ENCODE measurements around the gene OR10G3.
"Not testable (repeated sequence)": the region's sequence is repeated elsewhere in the genome, so short reads cannot be mapped to it uniquely, and the experiment has no call there.

The OR10G3 gene

DNA sequence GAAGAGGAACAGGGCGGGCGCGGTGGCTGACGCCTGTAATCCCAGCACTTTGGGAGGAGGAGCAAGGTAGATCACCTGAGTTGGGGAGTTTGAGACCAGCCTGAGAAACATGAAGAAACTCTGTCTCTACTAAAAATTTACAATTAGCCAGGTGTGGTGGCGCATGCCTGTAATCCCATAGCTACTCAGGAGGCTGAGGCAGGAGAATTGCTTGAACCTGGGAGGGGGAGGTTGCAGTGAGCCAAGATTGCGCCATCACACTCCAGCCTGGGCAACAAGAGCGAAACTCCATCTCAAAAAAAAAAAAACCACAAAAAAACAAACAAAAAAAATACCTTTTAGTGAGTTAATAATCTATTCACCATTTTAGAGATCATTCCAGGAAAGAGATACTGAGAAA is 35.3 kb downstream of the OR10G3 start:
- not testable (repeated sequence) for H3K4me2 ChIP-seq (ENCODE audit: low read length); H3K9me3 ChIP-seq (ENCODE audit: insufficient read depth, low read depth, low read length); H2BK5ac ChIP-seq (ENCODE audit: low read depth, low read length, poor library complexity); H3K23ac ChIP-seq (ENCODE audit: low read length); H3K79me2 ChIP-seq (ENCODE audit: control insufficient read depth, insufficient read depth, low read length, poor library complexity); H2AFZ ChIP-seq (ENCODE audit: insufficient read depth, low read length, poor library complexity); H3K18ac ChIP-seq (ENCODE audit: low read length); H3K4me1 ChIP-seq (ENCODE audit: control insufficient read depth in 1 of 2, insufficient read depth in 2 of 2, low read length in 2 of 2); H4K12ac ChIP-seq (ENCODE audit: low read depth, low read length); H3K9ac ChIP-seq (ENCODE audit: low read length); H3K79me1 ChIP-seq (ENCODE audit: low read length); H3K27ac ChIP-seq (ENCODE audit: low read depth, low read length); H3K36me3 ChIP-seq (ENCODE audit: control insufficient read depth in 1 of 2, insufficient read depth in 2 of 2, low read length in 2 of 2); H4K91ac ChIP-seq (ENCODE audit: low read depth, low read length); H3K4me3 ChIP-seq (ENCODE audit: low read depth, low read length); H2AK5ac ChIP-seq (ENCODE audit: low read length); H2BK12ac ChIP-seq (ENCODE audit: low read length); H3K14ac ChIP-seq (ENCODE audit: low read length); H2BK120ac ChIP-seq (ENCODE audit: insufficient read depth, low read length, poor library complexity); H3K27me3 ChIP-seq (ENCODE audit: insufficient read depth, low read length); H3K4ac ChIP-seq (ENCODE audit: low read depth, low read length); H4K8ac ChIP-seq (ENCODE audit: low read depth, low read length)
- WGBS (ENCODE audit: extremely low coverage, insufficient coverage, insufficient read length) = no CpG with 5 or more reads among the region's 7 CpGs
- peak; percentile 60 to 77 for DNase-seq

DNA sequence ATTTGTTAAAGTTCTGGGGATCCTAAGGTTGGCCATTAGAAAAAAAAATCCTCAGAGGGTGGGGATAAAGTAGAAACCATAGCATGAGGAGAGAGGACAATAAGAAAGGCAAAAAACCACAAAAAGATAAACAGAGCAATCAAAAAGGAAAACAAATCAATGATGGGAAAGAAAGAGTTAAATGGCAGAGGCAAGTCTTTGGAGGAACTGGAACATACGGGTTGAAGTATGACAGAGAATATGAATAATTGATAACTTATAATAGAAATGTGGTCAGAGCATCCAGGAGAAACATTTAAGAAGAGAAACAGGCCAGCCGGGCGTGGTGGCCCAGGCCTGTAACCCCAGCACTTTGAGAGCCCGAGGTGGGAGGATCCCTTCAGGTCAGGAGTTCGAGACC is 35.9 kb downstream of the OR10G3 start:
- no peak overlapping the region for H3K4me3 ChIP-seq (ENCODE audit: low read depth, low read length)
- H2BK5ac ChIP-seq (ENCODE audit: low read depth, low read length, poor library complexity) = no peak overlapping the region
- no peaks in the 10 kb centered on the region for H3K79me2 ChIP-seq (ENCODE audit: control insufficient read depth, insufficient read depth, low read length, poor library complexity)
- H4K91ac ChIP-seq (ENCODE audit: low read depth, low read length) = no peak overlapping the region
- no peak overlapping the region for H2AK5ac ChIP-seq (ENCODE audit: low read length)
- H3K4me2 ChIP-seq (ENCODE audit: low read length) = no peak overlapping the region
- H2BK12ac ChIP-seq (ENCODE audit: low read length) = no peak overlapping the region
- no peak overlapping the region for H3K23ac ChIP-seq (ENCODE audit: low read length)
- H3K18ac ChIP-seq (ENCODE audit: low read length) = no peak overlapping the region
- H3K14ac ChIP-seq (ENCODE audit: low read length) = no peak overlapping the region
- H3K27ac ChIP-seq (ENCODE audit: low read depth, low read length) = no peak overlapping the region
- no peaks in the 10 kb centered on the region for H3K36me3 ChIP-seq (ENCODE audit: control insufficient read depth in 1 of 2, insufficient read depth in 2 of 2, low read length in 2 of 2)
- no peak overlapping the region for H4K12ac ChIP-seq (ENCODE audit: low read depth, low read length)
- H2BK120ac ChIP-seq (ENCODE audit: insufficient read depth, low read length, poor library complexity) = no peak overlapping the region
- H3K4me1 ChIP-seq (ENCODE audit: control insufficient read depth in 1 of 2, insufficient read depth in 2 of 2, low read length in 2 of 2) = no peaks in the 10 kb centered on the region
- no CpG with 5 or more reads among the region's 5 CpGs for WGBS (ENCODE audit: extremely low coverage, insufficient coverage, insufficient read length)
- H3K79me1 ChIP-seq (ENCODE audit: low read length) = peaks cover 1% of the 10 kb centered on the region
- no peak overlapping the region for H2AFZ ChIP-seq (ENCODE audit: insufficient read depth, low read length, poor library complexity)
- H3K9me3 ChIP-seq (ENCODE audit: insufficient read depth, low read depth, low read length) = peaks cover 5% of the 10 kb centered on the region
- H3K4ac ChIP-seq (ENCODE audit: low read depth, low read length) = no peak overlapping the region
- no peaks in the 10 kb centered on the region for H3K27me3 ChIP-seq (ENCODE audit: insufficient read depth, low read length)
- H4K8ac ChIP-seq (ENCODE audit: low read depth, low read length) = peak overlapping the region; percentile 47
- DNase-seq = peak in 1 of 2 donors; percentile 56
- H3K9ac ChIP-seq (ENCODE audit: low read length) = no peak overlapping the region

DNA sequence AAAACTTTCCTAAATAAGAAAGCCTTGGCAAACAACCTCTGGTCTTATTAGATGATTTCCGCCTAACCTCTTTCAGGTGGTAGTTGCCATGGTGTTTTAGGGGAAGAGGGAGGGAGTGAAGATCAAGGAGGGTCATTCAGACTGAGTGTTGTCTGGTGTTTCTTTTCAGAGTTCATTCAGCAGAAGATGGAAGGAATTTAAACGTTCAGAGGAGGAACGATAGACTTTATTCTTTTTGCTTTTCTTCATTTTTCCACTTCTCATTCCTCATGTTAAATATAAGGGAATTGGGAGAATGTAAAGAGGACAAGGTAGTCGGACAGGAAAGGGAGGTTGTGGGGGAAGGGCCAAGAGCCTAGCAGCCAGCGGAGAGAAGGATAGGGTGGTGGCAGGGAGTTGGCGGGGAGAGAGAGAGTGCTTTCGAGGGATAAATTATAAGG is 36.3 kb downstream of the OR10G3 start:
- Histone ChIP-seq H3K4me1 (ENCODE audit: control insufficient read depth in 1 of 2, insufficient read depth in 2 of 2, low read length in 2 of 2) (no peaks in the 10 kb centered on the region), H3K9me3 (ENCODE audit: insufficient read depth, low read depth, low read length) (peaks cover 5% of the 10 kb centered on the region), H2BK120ac (ENCODE audit: insufficient read depth, low read length, poor library complexity) (no peak overlapping the region), H3K9ac (ENCODE audit: low read length) (no peak overlapping the region), H2BK5ac (ENCODE audit: low read depth, low read length, poor library complexity) (no peak overlapping the region), H3K4ac (ENCODE audit: low read depth, low read length) (no peak overlapping the region), H3K4me2 (ENCODE audit: low read length) (no peak overlapping the region), H3K36me3 (ENCODE audit: control insufficient read depth in 1 of 2, insufficient read depth in 2 of 2, low read length in 2 of 2) (no peaks in the 10 kb centered on the region), H2BK12ac (ENCODE audit: low read length) (no peak overlapping the region), H3K14ac (ENCODE audit: low read length) (no peak overlapping the region), H4K12ac (ENCODE audit: low read depth, low read length) (no peak overlapping the region), H3K27me3 (ENCODE audit: insufficient read depth, low read length) (no peaks in the 10 kb centered on the region), H4K8ac (ENCODE audit: low read depth, low read length) (peak overlapping the region; percentile 47), H2AK5ac (ENCODE audit: low read length) (no peak overlapping the region), H3K23ac (ENCODE audit: low read length) (no peak overlapping the region), H2AFZ (ENCODE audit: insufficient read depth, low read length, poor library complexity) (no peak overlapping the region), H3K18ac (ENCODE audit: low read length) (no peak overlapping the region), H4K91ac (ENCODE audit: low read depth, low read length) (no peak overlapping the region), H3K79me1 (ENCODE audit: low read length) (peaks cover 1% of the 10 kb centered on the region), H3K27ac (ENCODE audit: low read depth, low read length) (no peak overlapping the region), H3K79me2 (ENCODE audit: control insufficient read depth, insufficient read depth, low read length, poor library complexity) (no peaks in the 10 kb centered on the region), H3K4me3 (ENCODE audit: low read depth, low read length) (no peak overlapping the region)
- DNase-seq = peak; percentile 33 to 79
- no CpG with 5 or more reads among the region's 7 CpGs for WGBS (ENCODE audit: extremely low coverage, insufficient coverage, insufficient read length)

DNA sequence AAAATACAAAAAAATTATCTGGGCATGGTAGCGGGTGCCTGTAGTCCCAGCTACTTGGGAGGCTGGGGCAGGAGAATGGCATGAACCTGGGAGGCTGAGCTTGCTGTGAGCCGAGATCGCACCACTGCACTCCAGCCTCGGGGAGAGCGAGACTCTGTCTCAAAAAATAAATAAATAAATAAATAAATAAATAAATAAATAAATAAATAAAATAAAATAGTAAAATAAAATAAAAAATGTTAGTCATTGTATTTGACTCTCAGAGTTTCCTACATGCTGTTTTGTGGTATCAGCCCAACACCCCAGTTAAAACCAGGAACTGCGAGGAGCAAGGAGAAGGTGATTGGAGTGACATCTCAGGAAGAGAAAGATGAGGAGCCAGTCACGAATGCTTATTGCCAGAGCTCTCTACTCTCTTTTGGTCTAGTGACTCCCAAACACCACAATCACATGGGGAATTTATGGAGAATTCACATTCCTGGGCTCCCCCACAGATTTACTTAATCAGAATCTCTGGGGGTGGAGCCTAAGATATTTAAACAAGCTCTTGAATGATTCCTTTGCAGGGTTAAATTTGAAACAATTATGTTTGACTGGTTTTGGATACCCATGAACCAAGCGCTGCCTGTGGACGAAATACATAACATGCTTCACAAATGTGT is 38.3 kb downstream of the OR10G3 start:
- H3K9ac ChIP-seq (ENCODE audit: low read length) = no peak overlapping the region
- H3K79me2 ChIP-seq (ENCODE audit: control insufficient read depth, insufficient read depth, low read length, poor library complexity) = no peaks in the 10 kb centered on the region
- H2BK12ac ChIP-seq (ENCODE audit: low read length) = no peak overlapping the region
- no peak for DNase-seq
- H3K23ac ChIP-seq (ENCODE audit: low read length) = no peak overlapping the region
- H3K27ac ChIP-seq (ENCODE audit: low read depth, low read length) = no peak overlapping the region
- H3K36me3 ChIP-seq (ENCODE audit: control insufficient read depth in 1 of 2, insufficient read depth in 2 of 2, low read length in 2 of 2) = no peaks in the 10 kb centered on the region
- no peaks in the 10 kb centered on the region for H3K27me3 ChIP-seq (ENCODE audit: insufficient read depth, low read length)
- WGBS (ENCODE audit: extremely low coverage, insufficient coverage, insufficient read length) = no CpG with 5 or more reads among the region's 9 CpGs
- no peak overlapping the region for H3K4ac ChIP-seq (ENCODE audit: low read depth, low read length)
- no peak overlapping the region for H3K14ac ChIP-seq (ENCODE audit: low read length)
- no peak overlapping the region for H2BK5ac ChIP-seq (ENCODE audit: low read depth, low read length, poor library complexity)
- no peak overlapping the region for H2AK5ac ChIP-seq (ENCODE audit: low read length)
- no peak overlapping the region for H2AFZ ChIP-seq (ENCODE audit: insufficient read depth, low read length, poor library complexity)
- no peak overlapping the region for H3K4me3 ChIP-seq (ENCODE audit: low read depth, low read length)
- no peaks in the 10 kb centered on the region for H3K9me3 ChIP-seq (ENCODE audit: insufficient read depth, low read depth, low read length)
- no peak overlapping the region for H2BK120ac ChIP-seq (ENCODE audit: insufficient read depth, low read length, poor library complexity)
- H4K12ac ChIP-seq (ENCODE audit: low read depth, low read length) = no peak overlapping the region
- H4K91ac ChIP-seq (ENCODE audit: low read depth, low read length) = no peak overlapping the region
- no peak overlapping the region for H3K18ac ChIP-seq (ENCODE audit: low read length)
- peaks cover 0 to under 1% of the 10 kb centered on the region in 2 experiments for H3K4me1 ChIP-seq (ENCODE audit: control insufficient read depth in 1 of 2, insufficient read depth in 2 of 2, low read length in 2 of 2)
- H3K79me1 ChIP-seq (ENCODE audit: low read length) = peaks cover 1% of the 10 kb centered on the region
- no peak overlapping the region for H4K8ac ChIP-seq (ENCODE audit: low read depth, low read length)
- H3K4me2 ChIP-seq (ENCODE audit: low read length) = no peak overlapping the region

All from trophoblast cell (in vitro differentiated cells and primary cell).